Occipital lobe (tissue), 2 donors: Measurements from ENCODE around the gene AGER. TPM values are rescaled to one million over a fixed set of nuclear protein-coding genes. Genes with fewer than 3 reads are reported as not detected.
"Not testable (repeated sequence)": the region's sequence is repeated elsewhere in the genome, so short reads cannot be mapped to it uniquely, and the experiment has no call there.

Source experiments
- DNase-seq: peaks from one replicate; lab custom pipeline; 2025; lab: John Stamatoyannopoulos, UW
- total RNA-seq: library from RNA; depleted of rRNA; stranded (reverse); fragments of >200 nt; gene quantifications from one replicate; pipeline ENCODE4 v1.2.3, GENCODE V29; 2014

AGER gene
- total RNA-seq, result 0.78 TPM

DNA sequence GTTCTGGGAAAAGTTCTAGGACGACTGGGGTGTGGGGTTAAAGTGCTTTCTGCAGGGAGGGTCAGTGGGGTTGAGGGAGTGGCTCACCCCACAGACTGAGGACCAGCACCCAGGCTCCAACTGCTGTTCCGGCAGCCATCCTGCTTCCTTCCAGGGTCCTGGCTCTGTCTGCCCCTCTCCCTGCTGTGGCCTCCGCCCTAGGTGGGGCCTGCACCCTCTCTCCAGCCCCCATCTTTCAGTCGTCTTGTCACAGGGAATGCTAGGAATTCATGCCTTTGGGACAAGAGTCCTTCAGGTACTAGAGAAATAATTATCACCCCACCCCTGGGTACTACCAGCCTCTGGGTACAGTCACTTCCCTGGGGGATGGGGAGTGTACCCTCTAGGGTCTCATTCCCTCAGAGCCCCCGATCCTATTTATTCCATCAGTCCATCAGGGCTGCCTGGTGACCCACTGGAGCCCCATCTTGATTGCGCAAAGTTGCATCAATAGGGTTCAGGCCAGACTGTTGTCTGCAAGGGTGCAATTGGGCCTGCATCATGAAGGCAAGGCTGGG lies at the start of gene AGER:
AGER (minus strand) TSS at position 170 of the 557 bp plus-strand sequence; CDS start at position 139, 31 bp downstream.
- DNase-seq, result no peak

DNA sequence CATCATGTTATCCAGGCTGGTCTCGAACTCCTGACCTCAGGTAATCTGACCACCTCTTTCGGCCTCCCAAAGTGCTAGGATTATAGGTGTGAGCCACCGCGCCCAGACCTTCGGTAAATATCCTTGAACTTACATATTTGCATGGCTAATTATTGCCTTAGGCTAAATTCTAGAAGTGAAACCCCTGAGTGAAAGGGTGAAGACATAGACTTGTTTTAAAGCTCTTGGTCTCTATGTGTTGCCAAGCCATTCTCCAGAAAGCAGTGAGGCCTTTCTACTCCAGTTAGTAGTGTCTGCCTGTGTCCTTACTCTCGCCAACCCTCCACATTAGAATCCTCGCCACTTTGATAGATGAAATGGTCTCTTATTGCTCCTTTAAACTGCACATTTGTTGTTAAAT lies 42.4 kb upstream of the AGER start:
- no peak for DNase-seq

DNA sequence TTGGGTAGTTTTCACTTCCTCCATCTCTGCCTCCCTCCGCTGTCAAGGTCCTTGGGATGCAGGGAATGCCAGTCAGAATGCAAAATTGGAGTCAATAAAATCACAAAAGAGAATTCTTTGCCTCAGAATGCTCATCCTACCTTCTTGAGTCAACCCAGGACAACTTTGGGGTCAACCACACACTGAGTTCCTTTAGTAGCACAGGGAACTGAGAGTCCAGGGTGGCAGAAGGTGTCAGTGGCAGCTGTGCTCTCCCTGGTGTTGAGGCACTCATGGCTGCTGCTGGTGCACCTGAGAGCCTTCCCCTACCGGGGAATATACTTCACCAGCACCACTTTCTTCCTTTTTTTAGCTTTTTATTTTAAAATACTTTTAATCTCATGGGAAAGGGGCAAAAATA lies 40.6 kb upstream of the AGER start:
- no peak for DNase-seq

DNA sequence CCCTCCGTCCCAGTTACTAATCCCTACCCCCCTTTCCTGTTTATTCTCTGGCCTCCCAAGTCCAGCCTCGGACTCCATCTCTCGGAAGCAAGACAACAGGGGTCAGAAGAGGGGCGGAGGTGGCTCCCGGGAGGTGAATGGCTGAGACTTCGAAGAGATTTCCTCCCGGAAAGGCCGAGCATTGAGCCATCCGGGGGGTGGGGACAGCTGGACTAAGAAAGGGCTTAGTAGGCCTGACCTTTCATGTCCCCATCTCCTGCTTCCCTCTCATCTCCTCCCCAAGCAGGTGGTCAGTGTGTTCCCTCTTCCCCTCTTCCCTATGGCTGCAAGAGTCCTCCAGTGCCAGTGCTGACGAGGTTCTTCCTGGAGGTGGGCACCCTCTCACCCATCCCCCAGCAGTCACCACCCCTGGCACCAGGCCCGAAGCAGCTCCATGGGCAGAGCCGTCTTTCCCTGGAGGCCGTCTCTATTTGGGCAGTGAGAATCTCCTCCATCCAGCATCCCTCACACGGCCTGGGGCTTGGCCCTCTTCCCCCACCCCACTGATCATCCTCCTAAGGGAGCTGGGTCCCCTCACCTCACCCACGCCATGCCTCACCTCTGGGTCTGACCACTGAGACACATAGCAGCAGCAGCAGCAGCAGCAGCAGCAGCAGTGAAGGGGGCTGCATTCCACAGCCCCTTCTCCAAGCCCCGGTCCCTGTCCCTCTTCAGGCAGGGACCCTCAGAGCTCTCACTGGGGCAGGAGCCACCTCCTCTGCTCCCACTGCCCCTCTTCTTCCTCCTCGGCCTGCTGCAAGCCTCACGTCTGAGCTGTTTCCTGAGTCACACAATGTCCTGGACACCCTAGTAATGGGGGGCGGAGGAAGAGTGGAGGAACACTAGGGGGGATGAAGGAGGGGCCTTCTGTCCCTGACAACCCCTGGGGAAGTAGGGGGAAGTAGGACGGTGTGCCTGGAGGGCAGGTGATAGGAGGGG lies 39.5 kb upstream of the AGER start, which contains the start of gene NOTCH4:
NOTCH4 (minus strand) TSS at position 810 of the 978 bp plus-strand sequence; CDS start at position 671, 139 bp downstream.
- no peak for DNase-seq

DNA sequence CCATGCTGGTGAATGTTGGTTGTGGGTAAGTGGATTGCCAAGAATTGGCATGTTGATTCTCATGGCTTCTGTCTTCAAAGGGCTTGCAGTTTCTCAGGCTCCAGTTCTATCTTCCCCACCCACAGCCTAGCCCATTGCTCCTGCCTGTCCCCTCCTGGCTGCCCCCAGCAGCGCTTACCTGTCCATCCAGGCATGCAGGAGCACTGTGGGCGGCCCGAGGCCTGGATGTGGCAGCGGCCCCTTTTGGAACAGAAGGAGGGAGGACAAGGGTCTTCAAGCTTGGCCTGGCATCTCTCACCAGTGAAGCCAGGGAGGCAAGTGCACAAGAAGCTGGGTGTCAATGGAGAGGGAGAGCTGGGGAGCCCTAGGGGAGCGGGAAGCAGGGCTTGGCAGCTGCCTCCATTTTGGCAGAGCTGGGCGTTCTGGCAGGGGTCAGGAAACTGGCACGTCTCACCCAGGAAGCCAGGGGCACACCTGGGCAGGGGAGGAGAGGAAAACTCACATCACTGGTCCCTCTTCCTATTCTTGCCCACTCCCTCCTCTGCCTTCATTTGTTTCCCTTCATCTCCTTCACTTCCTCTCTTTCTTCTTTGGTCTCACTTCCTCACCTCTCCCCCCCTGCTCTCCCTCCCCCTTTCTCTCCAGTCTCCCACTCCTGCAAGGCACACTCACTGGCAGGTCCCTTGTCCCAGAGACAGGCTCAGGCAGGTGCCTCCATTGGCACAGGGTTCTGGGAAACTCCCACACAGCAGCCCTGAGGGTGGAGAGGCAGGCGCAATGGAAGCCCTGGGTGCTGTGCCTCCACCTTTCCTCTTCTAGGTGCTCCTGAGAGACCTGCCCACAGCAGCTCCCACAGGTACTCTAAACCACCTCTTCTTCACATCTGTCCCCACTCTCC lies 38.5 kb upstream of the AGER start:
- no peak for DNase-seq

DNA sequence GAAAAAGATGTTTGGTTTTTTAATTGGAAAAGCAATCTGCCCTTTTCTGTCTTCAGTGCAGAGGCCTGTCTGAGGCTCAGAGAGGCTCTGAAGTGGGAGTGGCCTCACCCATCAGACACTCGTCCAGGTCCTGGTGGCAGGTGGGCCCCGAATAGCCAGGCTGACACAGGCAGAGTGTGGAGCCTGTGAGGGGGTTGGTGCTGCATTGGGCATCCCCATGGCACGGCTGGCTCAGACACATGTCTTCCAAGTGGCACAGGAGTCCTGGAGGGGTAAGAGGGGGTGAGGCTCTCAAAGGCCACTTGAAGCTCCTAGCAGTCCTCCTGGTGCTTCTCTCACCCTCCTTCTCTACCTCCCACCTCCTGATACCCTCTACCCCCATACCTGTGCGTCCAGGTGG lies 36.0 kb upstream of the AGER start:
- DNase-seq, result no peak

DNA sequence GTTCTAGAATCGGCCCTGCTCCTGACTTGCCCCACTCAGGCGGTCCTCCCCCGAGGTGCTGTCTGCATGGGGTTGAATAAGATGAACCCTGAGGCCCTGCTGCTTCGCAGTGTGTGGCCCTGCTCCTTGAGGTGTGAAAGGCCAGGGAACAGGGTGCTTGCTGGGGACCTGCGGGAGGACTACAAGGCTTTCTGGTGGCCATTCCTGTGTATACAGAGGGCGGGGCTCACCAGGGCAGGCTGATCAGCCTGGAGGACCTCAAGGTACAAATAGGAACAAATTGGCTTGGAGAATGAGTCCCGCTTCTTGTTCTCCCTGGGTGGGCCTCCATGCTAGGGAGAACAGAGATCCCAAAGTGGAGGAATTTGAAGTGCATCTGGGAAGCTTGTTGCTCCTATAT lies 34.1 kb upstream of the AGER start:
- no peak for DNase-seq

DNA sequence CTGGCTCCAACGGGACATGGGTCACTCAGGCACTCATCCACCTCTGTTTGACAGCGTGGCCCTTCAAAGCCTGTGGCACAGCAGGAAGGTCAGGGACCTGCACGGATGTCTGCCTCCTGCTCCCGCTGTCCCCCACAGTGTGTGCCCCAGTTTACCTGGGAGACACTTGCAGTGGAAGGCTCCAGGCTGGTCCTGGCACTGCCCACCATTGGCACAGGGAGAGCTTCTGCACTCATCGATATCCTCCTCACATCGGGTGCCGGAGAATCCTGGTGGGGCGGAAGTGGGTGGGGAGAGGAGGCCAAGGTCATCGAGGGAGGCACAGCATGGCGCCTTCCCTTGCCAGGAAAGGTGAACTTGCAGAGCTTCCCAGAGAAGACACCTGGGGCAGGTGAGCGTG lies 32.9 kb upstream of the AGER start:
- no peak for DNase-seq

DNA sequence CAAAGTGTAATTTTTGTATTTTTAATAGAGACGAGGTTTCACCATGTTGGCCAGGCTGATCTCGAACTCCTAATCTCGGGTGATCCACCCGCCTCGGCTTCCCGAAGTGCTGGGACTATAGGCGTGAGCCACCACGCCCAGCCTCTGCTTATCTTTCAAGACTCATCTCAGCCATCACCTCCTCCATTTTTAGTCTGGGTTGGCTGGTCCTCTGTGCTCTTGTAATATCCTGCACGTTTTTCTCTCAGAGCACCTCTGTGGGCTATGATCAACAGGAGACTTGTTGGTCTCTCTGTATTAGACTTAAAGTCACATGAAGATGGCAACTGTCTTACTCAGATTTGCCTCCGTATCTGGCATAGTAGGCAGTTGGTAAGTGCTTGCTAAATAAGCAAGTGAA lies 32.2 kb upstream of the AGER start:
- no peak for DNase-seq

DNA sequence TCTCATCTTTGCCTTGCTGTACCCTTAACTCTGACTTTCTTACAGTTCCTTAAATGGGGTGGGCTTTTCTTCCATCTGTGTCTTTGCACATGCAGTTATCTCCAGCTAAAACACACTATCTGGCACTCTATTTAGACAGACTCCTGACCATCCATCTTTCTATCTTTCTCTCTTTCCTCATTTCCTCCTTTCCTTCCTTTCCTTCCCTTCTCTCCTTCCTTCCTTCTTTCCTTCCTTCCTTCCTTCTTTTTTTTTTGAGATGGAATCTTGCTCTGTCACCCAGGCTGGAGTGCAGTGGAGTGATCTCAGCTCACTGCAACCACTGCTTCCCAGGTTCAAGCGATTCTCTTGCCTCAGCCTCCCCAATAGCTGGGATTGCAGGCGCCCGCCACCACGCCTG lies 31.6 kb upstream of the AGER start:
- DNase-seq, result no peak

DNA sequence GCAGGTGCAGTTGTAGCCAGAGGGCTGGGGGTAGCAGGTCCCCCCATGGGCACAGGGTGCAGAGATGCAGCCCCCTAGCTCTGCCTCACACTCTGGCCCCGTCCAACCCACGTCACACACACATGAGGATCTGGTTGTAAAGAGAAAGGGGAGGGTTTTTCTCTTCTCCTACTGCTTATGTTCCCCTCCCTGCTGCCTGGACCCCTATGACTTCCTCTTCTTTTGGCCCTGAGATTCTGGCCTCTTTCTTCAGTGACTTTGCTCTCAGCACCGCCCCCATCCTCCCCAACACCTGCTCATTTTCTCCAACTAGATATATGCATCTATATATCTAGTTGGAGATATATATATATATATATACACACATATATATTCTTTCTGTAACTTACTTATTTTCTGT lies 30.1 kb upstream of the AGER start:
- no peak for DNase-seq

DNA sequence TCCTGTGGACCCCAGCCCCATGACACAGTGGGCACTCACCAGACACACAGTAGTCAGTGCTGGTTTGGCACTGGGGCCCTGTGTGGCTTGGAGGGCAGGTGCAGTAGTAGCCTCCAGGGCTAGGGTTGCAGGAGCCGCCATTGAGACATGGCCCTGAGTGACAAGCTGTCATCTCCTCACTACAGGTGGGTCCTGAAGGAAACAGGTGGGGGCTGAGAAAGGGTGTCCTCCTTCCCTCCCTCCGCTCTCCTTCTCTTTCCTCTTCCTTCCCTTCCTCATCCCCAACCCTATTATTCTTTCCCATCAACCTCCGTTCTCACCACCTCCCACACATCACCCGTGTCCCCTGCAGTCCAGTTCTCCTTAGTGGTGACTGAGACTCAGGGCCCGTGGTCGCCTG lies 29.6 kb upstream of the AGER start:
- DNase-seq, result no peak

DNA sequence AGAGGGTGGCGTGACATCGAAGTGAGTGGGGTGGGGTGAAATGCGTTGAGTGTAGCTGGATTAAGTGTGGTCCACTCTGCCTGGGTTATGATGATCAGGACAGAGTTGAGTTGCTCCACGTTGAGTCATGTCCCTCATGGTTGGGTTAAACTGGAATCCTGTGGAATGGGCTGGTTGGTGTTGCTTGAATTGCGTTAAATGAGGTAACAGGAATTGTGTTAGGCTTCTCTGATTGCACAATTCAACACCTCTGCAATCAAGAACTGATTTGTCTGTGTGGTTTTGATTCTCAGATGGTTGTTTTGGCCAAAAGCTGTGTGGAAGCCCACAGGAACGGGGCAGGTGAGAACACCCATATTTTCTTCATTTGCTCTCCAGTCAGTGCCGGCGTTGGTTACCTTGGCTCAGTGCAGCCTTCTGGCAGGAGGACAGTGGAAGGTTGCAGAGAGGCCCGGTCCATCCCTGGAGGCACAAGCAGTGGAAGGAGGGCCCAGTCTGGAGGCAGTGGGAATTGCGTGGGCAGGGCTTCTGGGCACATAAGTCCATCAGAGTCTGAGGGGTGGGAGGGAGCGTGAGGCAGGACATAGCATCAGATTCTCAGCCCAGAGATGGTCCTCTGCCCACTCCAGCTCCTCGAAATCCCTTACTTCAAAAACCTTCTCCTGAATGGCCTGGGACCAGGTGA lies 28.2 kb upstream of the AGER start:
- no peak for DNase-seq

DNA sequence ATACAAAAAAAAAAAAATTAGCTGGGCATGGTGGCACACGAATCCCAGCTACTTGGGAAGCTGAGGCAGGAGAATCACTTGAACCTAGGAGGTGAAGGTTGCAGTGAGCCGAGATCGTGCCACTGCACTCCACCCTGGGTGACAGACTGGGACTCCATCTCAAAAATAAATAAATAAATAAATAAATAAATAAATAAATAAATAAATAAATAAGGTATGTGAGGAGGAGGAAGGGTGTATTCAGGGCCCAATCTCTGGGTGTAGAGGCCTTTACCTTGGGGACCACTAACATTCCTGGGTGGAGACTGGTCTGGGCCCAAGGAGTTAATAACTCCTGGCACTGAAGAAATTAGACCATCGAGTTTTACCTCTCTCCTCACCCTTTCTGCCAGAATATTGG lies 27.4 kb upstream of the AGER start:
- not testable (repeated sequence) for DNase-seq

DNA sequence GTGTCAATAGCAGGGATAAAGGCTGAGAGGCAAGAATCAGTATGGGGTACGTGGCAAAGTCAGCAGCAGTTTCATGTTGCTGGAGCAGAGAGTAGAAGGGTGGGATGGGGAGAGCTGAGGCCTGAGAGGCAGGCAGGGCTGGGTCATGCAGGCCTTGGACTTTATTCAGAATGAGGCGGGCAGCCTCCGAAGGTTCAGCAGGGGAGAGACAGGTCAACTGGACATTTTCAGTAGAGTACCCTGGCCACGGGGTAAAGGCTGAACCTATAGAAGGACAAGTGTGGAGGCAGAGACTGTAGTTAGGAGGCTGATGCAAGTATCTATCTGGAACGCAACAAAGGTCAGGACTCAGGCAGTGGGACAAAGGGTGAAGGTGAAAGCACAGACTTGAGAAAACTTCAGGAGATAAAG lies 26.1 kb upstream of the AGER start:
- DNase-seq, result no peak

DNA sequence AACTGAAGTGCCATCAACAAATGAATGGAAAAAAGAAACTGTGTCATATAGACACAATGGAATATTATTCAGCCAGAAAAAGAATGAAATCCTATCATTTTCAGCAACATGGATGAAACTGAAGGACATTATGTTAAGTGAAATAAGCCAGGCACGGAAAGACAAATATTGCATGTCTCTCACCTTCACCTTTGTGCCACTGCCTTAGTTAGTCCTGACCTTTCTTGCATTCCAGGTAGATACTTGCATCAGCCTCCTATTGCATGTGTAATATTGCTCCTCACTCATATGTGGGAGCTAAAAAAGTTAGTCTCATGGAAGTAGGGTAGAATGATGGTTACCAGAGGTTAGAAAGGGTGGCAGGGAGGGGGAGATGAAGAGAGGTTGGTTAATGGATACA lies 24.9 kb upstream of the AGER start:
- no peak for DNase-seq

DNA sequence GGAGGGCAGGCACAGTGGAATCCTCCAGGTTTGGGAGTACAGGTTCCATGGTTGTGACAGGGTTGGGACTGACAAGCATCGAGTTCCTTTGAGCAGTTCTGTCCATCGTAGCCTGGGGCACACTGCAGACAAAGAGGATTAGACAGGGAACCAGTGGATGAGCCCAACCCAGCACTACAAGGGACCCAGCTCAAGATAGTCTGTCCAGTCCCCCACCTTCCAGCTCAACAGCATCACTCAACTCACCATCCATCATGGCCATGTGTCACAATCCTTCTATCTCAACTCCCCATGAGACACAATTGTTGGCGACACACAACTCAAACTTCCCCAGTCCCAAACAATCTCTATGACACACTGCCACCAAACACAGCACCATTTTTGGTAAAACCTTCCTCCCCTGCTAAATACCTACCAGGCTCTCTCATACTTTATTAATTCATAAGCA lies 20.2 kb upstream of the AGER start:
- DNase-seq, result no peak

DNA sequence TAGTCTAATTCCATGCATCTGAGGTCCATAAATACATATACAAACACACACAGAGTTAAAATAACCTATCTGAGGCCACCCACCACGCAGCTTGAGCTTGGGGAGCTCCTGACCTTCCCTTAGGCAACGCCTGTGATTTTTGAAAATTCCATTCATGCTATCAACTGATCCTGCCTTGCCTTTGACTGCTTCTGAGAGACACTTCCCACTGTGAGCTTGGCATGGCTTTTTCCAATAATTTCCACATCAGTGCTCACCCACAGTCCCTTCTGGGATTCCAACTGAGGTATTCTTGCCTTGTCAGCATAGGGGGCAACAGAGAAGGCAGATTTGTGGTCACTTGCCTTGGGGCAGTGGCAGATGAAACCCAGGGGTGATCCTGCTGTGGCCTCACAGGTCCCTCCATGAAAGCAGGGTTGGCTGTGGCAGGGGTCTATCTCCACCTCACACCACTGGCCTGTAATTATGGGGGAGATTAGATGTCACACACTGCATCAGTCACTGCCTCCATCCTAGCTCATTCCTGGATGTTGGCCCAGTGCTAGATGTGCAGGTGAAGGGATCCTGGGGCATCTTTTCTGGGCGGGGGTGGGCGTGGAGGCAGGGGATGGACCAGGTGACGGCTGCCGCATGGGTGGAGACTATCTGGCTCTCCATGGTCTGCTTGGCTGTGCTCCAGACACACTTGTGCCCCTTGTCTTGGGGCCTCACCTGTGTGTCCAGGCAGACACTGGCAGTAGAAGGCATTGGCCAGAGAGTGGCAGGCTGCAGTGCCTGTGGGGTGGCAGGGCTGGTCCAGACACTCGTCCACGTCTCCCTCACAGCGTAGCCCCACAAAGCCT lies 19.6 kb upstream of the AGER start:
- DNase-seq, result no peak

DNA sequence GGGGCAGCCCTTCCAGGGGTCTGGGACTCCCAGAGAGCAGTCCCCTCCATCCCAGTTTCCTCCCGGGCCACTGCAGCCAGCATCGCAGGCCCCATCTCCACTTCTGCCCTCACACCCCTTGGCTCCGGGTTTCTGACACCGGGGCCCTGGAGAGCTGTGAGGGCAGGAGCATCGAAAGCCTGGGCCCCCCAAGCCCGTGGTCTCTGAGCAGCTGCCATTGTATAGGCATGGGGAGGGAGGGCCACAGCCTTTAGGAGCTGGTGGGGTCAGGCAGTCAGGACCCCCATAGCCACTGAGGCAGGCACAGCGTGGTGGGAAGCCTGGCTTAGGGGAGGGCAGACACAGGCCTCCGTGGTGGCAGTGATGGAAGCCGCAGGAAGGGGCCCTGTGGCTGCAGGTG lies 18.1 kb upstream of the AGER start:
- no peak for DNase-seq
